Neural progenitor cell (in vitro differentiated cells): ENCODE data around the gene BCAN.

ENCODE experiments used
- EZH2 ChIP-seq: fragments of 200-600 bp; sonication (generic); IDR thresholded peaks from 2 replicates; pipeline ENCODE4 v1.6.1; 2017; ENCODE audit warnings: antibody characterized with exemption, mild to moderate bottlenecking, moderate library complexity
- TF ChIP-seq, protein P1 (sequence below): fragments of 200-600 bp; sonication (generic); IDR thresholded peaks from 2 replicates; pipeline ENCODE4 v1.5.1; 2017; ENCODE audit warnings: antibody characterized with exemption, mild to moderate bottlenecking

DNA sequence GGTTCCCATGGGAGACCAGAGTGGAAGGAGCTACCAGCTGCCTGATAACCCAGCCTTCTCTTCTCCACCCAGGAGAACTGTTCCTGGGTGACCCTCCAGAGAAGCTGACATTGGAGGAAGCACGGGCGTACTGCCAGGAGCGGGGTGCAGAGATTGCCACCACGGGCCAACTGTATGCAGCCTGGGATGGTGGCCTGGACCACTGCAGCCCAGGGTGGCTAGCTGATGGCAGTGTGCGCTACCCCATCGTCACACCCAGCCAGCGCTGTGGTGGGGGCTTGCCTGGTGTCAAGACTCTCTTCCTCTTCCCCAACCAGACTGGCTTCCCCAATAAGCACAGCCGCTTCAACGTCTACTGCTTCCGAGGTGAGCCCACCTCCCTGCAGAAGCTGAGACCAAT, 6.6 kb downstream of the BCAN start:
- TF ChIP-seq, protein P1, sequence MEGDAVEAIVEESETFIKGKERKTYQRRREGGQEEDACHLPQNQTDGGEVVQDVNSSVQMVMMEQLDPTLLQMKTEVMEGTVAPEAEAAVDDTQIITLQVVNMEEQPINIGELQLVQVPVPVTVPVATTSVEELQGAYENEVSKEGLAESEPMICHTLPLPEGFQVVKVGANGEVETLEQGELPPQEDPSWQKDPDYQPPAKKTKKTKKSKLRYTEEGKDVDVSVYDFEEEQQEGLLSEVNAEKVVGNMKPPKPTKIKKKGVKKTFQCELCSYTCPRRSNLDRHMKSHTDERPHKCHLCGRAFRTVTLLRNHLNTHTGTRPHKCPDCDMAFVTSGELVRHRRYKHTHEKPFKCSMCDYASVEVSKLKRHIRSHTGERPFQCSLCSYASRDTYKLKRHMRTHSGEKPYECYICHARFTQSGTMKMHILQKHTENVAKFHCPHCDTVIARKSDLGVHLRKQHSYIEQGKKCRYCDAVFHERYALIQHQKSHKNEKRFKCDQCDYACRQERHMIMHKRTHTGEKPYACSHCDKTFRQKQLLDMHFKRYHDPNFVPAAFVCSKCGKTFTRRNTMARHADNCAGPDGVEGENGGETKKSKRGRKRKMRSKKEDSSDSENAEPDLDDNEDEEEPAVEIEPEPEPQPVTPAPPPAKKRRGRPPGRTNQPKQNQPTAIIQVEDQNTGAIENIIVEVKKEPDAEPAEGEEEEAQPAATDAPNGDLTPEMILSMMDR, result no peak
- no peak for TF ChIP-seq EZH2
